Central memory CD4-positive, alpha-beta T cell (primary cell): ENCODE data around the gene NFILZ.

Source experiments
- DNase-seq: peaks from one replicate; pipeline ENCODE4 v3.0.0; 2022
- total RNA-seq, 3 experiments: gene quantifications; one replicate each; lab custom pipeline; 2026; lab: John Stamatoyannopoulos, UW

Gene NFILZ
- 0 to 0.19 (median 0.04) reads per million in 3 experiments for total RNA-seq

GRCh38 chr19:8629996-8630683, at the start of gene NFILZ:
NFILZ (plus strand) TSS chr19:8630633; CDS start chr19:8676766, 46,133 bp downstream.
- DNase-seq, result no peak

- peak; percentile 80 for DNase-seq
Observed at GRCh38 chr19:8580710-8581281, 49.6 kb upstream of the NFILZ start.

- DNase-seq, result no peak
Observed at GRCh38 chr19:8584965-8585893, 45.2 kb upstream of the NFILZ start.

- no peak for DNase-seq
Observed at GRCh38 chr19:8585894-8586750, 44.3 kb upstream of the NFILZ start.

- DNase-seq, result no peak
Observed at GRCh38 chr19:8589177-8589714, 41.2 kb upstream of the NFILZ start.

GRCh38 chr19:8592231-8593009, 38.0 kb upstream of the NFILZ start:
- DNase-seq, result peak; percentile 96

- DNase-seq, result no peak
Observed at GRCh38 chr19:8593931-8594330, 36.5 kb upstream of the NFILZ start.

- DNase-seq, result no peak
Observed at GRCh38 chr19:8595651-8596050, 34.8 kb upstream of the NFILZ start.

- no peak for DNase-seq
Observed at GRCh38 chr19:8596168-8596567, 34.3 kb upstream of the NFILZ start.

GRCh38 chr19:8600064-8600463, 30.4 kb upstream of the NFILZ start:
- DNase-seq, result no peak

- no peak for DNase-seq
Observed at GRCh38 chr19:8600816-8601215, 29.6 kb upstream of the NFILZ start.

- DNase-seq, result no peak
Observed at GRCh38 chr19:8601796-8602195, 28.6 kb upstream of the NFILZ start.

- no peak for DNase-seq
Observed at GRCh38 chr19:8605514-8605913, 24.9 kb upstream of the NFILZ start.

GRCh38 chr19:8607386-8607785, 23.0 kb upstream of the NFILZ start:
- no peak for DNase-seq

- no peak for DNase-seq
Observed at GRCh38 chr19:8608941-8609278, 21.5 kb upstream of the NFILZ start.

GRCh38 chr19:8609279-8610040, 21.0 kb upstream of the NFILZ start:
- no peak for DNase-seq

GRCh38 chr19:8610041-8610935, 20.1 kb upstream of the NFILZ start, which contains the start of gene ADAMTS10:
ADAMTS10 (minus strand) TSS chr19:8610715; CDS start chr19:8605710, 5,005 bp downstream.
- DNase-seq, result peak; percentile 48

GRCh38 chr19:8610936-8611300, 19.5 kb upstream of the NFILZ start:
- no peak for DNase-seq

GRCh38 chr19:8611391-8611876, 19.0 kb upstream of the NFILZ start:
- no peak for DNase-seq
